ENCODE data around the gene FCAMR.
"Not testable (repeated sequence)": the region's sequence is repeated elsewhere in the genome, so short reads cannot be mapped to it uniquely, and the experiment has no call there.

Gene FCAMR

DNA sequence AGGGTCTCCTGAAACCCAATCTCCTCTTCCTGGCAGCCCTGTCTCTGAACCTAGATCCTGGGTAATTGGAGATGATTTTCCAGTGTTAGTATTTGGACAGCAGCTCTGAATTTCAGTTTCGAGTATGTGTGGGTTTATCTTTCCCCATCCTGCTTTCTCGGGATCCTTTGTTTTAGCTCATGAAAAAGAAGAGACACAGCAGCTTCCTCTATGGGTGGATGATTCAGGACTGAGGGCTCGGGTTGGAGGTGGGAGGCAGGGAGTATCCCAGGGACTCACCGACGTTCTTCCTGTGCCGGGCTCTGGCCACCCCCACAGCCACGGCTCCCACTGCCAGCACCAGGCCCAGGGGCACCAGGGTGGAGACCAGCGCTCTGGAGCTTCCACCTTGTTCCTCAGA, 38.1 kb downstream of the FCAMR start:
- no peak for DNase-seq (ENCODE audit: low spot score)

DNA sequence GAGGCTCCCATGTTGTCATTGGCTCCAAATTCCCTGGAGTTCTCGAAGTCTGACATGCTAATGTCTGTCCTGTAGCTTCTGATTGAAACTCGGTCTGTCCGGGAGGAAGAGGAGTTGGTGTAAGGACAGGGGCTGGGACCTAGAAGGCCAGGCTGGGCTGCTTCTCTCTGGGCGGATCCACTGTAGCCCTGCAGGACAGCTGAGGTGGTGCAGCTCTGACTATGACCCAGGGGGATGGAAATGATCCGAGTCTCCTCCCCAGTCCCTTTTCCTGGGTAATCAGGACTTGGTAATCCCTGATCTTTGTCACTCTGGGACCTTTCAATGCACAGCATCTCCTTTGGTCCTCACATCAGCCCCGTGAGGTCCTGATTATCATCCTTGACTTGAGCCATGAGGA, 38.6 kb downstream of the FCAMR start:
- no peak for DNase-seq (ENCODE audit: low spot score)

DNA sequence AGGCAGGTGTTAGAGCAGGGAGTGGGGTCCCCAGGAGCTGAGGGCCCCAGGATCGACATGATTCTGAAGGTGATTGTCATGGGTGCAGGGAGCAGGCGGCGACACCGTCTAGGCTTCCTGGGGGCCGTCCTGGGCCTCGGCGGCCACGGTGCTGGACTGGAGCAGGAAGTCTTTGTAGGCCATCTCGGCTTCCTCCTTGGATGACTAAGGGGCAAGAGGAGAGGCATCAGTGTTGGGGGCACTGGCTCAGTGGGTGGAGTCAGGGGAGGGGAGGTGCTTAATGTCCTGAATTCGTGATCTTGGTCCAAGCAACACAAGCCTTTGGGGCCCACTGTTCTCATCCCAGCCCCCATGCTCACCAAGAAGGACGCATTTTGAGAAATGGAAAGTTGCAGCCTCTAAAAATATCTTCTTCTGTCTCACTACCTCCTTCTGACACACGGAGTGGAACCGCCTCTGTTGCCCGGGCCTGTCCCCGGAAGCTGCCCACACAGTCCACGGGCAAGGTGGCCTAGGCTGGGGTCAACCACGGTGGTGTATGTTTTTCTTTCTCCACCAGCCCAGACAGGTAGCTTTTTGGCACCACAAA, 40.0 kb downstream of the FCAMR start:
- DNase-seq (ENCODE audit: low spot score), result no peak

DNA sequence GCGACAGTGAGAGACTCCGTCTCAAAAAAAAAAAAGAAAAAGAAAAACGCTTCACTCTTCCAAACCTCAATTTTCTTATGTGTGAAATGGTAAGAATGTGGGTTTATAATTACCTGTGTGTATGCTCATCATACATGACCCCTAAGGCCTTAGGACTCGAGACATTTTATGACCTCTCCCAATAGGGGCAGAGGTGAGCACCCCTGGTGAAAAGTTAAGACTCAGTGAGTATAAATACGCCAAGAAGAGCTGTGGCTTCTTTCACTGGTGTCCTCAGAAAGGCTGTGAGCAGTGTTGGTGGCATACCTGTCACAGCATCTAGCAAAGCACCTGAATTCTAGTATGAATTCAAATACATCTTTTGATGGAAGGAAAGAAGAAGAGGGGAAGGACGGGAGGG, 40.7 kb downstream of the FCAMR start:
- no peak for DNase-seq (ENCODE audit: low spot score)

DNA sequence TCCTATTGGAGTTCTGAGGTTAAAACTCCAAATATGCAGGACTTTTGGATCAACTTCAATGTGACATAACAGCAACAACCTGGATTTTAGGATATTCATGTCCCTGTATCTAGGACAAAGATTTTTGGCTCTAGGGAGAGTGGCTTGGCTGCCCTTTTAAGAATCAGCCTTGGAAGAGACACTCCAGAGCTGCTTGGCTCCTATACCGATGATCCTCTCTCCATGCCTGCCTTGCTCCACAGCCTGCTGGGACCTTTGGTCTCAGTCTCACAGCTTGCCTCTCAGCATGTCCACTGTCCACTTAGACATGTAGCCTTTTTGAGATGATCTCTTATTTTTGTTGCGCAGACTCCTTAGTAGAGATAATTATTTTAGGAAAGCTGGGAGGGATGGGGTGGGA, 44.0 kb downstream of the FCAMR start:
- DNase-seq (ENCODE audit: low spot score), result no peak

DNA sequence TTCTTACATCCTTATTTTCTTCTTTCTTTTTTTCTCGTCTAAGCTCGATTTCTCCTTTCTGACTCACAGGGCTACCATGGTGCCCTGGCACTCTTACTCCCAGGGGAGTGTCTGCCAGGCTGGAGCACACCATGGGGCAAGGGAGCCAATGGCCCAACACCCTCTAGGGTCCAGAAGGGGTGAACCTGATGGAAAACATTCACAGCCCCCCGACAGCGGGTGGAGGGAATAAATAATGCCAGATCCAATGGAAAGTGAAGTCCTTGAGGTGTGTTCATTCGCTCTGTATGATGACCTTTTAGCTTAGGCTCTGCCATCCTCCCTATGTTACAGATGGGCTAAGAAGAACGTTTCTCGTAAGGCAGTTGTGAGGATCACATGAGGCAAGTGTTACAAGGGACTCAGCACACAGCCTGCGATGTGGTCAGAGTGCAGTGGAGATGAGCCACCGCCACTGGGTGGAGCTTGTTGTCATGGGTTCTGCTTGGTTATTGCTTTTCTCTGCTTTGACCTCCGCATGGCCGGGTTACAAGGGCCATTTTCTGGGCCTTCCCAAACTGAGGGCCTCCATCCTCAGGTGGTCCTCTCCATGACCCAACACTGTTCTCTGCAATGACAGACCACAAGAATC, 45.0 kb downstream of the FCAMR start:
- DNase-seq (ENCODE audit: low spot score), result no peak

DNA sequence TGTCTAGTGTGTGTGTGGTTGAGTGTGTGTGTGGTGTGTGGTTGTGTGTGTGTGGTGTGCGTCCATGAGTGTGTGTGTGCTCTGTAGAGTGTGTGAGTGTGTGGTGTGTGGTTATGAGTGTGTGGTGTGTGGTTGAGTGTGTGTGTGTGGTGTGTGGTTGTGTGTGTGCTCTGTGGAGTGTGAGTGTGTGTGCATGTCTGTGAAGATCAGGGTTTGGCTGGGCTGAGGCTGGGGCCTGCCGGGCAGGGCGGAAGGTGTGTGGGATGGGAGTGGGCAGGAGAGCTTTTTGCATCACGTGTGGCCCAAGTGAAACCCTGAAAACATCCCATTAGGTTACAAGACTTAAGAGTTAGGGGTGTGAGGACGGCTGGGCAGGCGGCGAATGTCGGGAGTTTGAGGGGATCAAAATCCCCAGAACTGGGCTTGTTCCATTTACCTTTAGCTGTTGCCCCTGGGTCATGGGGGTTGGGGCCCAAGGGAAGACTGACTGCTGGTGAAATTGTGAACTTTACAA, 45.6 kb downstream of the FCAMR start:
- no peak for DNase-seq (ENCODE audit: low spot score)

DNA sequence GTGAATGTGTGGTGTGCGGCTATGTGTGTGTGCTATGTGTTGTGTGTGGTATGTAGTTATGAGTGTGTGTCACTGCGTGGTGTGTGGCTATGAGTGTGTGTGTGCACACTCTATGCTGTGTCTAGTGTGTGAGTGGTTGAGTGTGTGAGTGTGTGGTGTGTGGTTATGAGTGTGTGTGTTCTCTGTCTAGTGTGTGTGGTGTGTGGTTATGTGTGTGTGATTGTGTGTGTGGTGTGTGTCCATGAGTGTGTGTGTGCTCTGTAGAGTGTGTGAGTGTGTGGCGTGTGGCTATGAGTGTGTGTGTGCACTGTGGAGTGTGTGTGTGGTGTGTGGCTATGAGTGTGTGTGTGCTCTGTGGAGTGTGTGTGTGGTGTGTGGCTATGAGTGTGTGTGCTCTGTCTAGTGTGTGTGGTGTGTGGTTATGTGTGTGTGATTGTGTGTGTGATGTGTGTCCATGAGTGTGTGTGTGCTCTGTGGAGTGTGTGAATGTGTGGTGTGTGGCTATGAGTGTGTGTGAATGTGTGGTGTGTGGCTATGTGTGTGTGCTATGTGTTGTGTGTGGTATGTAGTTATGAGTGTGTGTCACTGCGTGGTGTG, 46.2 kb downstream of the FCAMR start:
- not testable (repeated sequence) for DNase-seq (ENCODE audit: low spot score)

DNA sequence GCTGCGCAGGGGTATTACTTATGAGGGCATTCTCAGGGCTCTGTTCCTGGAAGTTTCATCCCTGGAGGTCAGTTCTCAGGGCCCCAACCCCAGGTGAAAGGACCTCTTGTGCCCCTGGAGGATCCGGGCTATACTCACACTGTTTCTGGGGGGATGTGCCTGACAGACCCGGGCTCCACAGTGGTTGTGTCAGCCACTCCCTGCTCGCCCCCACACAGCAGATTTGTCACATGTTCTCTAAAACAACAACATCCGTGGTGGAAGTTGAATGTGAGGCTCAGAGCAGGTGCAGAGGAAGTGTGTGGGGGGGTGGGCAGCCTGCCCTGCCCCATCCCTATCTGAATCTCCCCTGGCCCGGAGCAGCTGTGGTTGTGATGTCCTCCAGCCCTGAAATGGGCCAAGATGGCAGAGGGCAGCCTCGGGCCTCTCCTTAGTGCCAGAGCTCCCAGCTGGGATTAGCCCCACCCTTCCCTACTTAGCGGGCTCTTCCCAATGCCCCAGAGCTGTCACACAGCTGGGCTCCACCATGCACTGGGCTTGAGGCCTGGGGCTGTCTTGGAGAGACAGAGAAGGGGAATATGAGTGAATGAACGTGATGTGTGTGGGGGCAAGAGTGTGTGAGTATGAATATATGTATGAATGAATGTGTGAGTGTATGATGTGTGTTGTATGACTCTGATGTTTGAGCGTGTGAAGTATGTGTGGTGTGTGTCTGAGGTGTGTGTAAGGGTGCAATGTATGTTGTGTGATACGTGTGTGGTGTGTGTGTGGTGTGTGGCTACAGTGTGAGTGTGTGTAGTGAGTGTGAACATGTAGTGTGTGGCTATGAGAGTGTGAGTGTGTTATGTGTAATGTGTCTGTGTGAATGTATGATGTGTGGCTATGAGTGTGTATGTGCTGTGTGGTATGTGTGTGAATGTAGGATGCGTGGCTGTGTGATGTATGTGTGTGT, 47.0 kb downstream of the FCAMR start:
- no peak for DNase-seq (ENCODE audit: low spot score)

DNA sequence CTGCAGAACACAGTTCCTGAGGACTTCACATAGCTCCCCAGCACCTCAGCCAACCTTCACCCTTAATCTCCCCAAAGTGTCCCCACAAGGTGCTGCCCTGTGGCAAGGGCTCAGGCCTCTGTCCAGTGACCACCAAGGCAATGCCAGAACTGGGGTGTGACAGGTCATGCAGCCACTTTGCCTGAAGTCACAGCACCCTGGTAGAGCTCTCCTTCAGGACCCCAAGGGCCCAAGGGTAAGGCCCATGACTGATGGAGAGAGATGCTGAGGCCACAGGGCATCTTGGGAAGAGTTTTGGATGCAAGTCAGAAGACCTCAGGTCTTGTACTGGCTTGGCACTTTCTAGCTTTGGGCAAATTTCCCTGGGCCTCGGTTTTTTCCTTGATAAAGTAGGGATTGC, 47.7 kb downstream of the FCAMR start:
- no peak for DNase-seq (ENCODE audit: low spot score)

DNA sequence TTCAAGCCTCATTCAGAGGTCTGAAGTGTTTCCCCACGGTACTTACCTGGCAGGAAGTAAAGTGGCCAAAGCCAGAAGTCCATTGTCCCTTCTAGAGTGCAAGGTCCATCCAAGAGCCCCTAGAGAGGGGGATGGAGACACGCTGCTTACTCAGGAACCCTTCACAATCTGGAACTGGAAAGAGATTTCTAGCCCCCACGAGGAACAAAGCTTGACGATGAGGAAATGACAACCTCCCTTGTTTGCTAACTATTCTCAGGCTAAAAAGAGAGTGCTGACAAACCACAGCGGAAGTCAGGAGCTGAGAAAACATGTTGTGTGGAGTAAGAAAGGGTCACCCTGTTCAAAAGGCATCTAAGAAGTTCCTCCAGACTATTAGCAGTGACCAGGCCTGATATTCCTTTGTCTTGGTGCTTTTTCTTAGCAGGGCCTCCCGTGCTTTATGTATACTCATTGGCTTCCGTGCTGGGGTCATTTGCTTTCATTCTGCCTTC, 48.4 kb downstream of the FCAMR start, which contains the start of gene FCMR:
Gene FCMR, minus strand, starts transcription at position 170 of the 494 bp plus-strand sequence. Its CDS starts 87 bp downstream, at position 83.
- no peak for DNase-seq (ENCODE audit: low spot score)

DNA sequence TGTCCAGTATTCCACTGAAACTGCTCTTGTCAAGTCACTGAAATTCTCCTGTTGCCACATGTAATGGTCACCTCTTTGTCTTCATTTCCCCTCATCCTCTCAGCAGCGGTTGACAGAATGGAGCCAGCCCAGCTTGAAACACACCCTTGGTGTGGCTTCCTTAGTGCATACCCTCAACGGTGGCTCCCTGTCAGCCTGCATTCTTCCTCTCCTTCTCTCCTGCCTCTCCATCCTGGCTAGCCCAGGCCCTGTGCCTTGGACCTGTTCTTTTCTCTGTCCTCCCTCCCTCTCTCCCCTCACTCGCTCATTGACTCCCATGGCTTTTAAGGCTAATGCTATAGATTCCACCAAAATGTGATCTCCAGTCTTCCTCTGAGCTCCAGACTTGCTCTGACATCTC, 52.2 kb downstream of the FCAMR start:
- no peak for DNase-seq (ENCODE audit: low spot score)

DNA sequence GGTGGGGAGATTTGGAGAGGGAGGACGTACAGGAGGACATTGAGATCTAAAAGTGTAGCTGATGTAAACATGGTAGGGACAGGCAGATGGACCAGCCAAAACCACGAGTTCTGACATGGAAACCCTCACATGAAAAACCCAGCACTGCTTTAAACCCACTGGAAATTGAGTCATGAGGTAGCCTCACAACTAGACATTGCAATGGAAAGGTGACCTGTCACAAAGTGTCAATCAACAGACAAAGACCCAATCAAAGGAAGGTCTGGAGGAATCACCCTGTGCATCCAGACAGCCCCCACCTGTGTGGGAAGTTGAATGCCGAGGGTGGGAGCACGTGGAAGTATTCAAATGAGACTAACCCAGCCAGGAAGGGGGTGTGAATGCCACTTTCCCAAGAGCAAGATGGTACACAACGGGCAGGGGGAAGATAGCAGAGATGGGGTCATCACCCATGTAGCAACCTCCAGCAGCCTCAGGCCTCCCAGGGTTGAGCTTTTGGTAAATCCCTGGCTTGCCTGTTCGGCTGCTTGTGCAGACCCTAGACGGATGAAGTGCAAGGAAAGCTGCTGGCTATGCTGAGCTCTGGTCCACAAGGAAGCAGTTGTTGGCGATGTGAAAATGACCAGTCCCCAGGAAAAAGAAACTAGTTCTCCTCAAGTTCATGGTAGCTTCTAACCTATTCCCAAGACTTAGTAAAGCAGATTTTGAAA, 54.1 kb downstream of the FCAMR start:
- DNase-seq (ENCODE audit: low spot score), result no peak

DNA sequence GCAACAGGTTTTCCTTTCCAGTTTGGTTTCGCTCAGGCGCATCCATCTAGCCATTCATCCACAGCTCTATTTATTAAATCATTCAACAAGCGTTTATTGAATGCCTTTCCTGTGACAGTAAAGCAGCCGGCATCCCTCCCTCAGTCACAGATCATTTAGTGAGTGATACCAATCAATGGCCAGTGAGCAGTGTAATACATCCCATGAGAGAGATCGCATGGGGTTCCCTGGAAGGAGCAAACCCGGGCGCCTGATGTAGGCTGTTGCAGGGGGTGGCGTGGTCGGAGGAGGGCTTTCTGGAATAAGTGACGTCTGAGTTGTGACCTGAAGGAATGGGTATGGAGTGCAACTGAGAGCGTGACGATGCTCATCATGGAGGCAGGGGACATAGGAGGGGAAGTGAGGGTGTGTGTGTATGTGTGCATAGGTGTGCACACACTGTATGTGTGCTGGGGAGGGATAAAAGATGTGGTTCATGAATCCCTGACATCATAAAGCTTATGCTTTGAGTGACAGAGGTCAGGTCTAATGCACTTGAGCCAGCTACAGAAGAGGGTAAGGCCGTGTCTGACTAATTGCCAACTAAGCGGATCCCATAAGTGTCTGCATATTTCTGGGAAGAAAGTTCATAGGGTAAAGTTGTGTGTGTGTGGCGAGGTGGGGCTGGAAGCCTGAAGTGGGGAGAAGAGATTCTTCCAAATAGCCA, 55.1 kb downstream of the FCAMR start:
- DNase-seq (ENCODE audit: low spot score), result no peak

DNA sequence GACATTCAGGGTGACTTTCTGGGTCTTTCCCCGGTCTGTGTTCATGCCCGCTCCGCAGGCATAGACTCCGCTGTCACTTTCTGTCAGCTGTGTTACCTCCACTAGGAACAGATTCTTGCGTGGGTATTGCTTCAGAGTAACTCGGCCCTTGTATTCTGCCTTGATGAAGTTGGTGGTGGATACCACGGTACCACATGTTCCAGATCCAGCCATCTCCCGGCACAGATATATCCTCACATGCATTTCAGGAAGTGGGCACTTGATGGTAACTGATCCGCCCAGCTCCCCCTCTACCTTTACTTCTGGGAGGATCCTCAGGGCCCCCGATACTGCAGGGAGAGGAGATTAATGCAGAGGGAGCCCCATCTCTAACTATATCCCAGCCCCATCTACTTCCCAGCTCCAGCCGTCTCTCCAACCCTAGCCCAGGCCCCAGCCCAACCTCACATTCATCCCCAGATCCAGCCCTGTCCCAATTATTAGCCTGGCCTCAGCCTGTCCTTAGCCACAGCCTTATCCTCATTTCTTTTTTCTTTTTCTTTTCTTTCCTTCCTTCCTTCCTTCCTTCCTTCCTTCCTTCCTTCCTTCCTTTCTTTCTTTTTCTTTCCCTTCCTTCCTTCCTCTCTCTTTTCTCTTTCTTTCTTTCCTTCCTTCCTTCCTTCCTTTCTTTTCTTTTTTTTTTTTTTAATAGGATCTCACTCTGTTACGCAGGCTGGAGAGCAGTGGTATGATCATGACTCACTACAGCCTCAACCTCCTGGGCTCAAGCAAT, 56.3 kb downstream of the FCAMR start:
- no peak for DNase-seq (ENCODE audit: low spot score)

DNA sequence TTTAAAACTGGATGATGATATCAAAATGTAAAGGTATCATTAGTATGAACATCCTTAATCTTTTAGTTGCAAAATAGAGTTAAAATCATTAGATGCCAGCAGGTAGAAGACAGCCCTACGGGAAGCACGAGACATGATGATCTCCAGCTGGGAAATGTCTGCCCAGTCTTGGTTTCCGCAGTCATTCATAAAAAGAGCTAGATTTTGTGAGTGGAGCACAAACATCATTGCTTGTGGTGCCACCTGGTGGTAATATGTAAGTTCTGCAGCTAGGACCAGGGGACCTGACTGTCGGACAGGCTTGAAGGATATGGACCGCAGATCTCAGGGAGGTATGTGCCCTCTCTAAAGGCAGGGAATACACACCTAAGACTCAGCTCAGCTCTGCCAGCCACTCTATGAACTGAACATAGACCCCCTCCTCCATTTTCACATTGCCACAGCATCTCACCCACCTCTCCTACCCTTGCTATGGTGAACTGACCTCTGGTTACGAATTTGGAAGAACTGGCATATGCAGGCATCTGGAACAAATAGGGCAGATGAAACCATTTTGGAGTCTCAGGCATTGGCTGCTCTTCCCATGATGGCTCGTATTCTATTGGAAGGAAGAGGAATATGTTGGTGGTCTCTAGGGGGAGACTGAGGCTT, 57.7 kb downstream of the FCAMR start:
- DNase-seq (ENCODE audit: low spot score), result peak; percentile 89

DNA sequence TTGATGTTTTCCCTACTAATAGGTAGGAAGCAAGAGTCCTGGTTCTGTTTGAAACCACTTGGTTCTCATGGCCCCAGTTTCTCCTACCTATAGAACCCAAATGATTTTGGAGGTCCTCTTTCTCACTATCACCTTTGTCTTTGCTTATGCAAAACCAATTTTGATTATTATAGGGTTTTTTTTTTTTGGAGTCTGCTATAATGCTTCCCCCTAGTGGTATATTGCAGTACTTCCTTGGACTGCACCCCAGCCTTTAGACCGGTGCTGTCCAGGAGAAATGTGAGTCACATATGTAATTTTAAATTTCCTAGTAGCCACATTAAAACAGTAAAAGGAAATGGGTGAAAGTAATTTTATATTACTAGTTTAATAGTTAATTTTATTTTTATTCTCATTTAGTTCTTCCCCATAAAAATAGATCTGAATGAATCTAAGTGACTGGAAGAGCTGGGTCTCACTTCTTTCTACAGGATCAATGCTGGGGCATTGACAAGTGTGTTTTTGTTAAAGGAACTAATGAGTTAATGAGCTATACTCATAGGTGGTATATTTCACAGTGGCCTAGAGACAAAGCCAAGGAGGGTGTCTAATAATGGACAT, 59.1 kb downstream of the FCAMR start:
- DNase-seq (ENCODE audit: low spot score), result peak; percentile 78

DNA sequence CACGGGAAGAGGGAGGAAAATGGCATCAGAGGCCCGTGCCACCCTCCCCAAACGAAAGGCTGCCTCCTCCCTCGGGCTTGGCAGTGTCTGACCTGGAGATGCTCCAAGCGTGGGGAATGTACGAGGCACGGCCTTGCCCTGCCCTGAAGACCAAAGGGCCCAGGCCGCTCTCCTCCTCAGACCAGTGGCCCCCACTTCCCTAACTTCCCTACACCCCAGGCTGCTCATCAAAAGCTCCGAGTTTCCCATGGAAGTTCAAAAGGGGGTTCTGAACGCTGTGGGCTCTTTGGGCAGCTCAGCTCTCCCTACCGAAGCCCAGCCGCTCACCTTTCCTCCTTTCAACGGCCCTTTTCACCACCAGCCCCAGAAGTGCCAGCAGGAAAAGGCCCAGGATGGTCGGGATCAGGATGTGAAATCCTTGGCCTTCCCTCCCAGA, 60.4 kb downstream of the FCAMR start:
- no peak for DNase-seq (ENCODE audit: low spot score)

Measured in AG08395 (cell line).